ENCODE measurements around the gene PAIP2. TPM values are rescaled to one million over a fixed set of nuclear protein-coding genes. Genes with fewer than 3 reads are reported as not detected.

PAIP2 gene
- total and polyA plus RNA-seq, 2 experiments from 2014 or later: 65.3 to 77.5 TPM

GRCh38 chr5:139361835-139362429, 20.3 kb downstream of the PAIP2 start:
- Histone ChIP-seq H3K36me3 (replicated peaks; ENCODE audit: insufficient read depth, low read depth) (no peaks in the 10 kb centered on the region), H3K9me2 (replicated peaks; ENCODE audit: insufficient read depth) (no peaks in the 10 kb centered on the region), H3K9me3 (ENCODE audit: low read depth) (no peaks in the 10 kb centered on the region), H3K4me3 (no peak overlapping the region), H4K20me1 (ENCODE audit: insufficient read depth, poor library complexity, severe bottlenecking) (peaks cover 71% of the 10 kb centered on the region), H3K27ac (no peak overlapping the region), H3K27me3 (no peaks in the 10 kb centered on the region), H2AFZ (no peak overlapping the region), H3K79me2 (peaks cover 73% of the 10 kb centered on the region), H3K4me2 (no peak overlapping the region), H3K4me1 (ENCODE audit: insufficient read depth) (no peaks in the 10 kb centered on the region)
- TF ChIP-seq EZH2 (IDR thresholded peaks at IDR 0.05; ENCODE audit: borderline replicate concordance) (no peak), CTCF (IDR thresholded peaks at IDR 0.05; ENCODE audit: poor library complexity) (no peak), EZH2phosphoT487 (IDR thresholded peaks at IDR 0.05; ENCODE audit: low read depth, severe bottlenecking, unreplicated experiment) (no peak)
- DNase-seq (ENCODE audit: low spot score): no peak
- WGBS (ENCODE audit: low lambda C conversion rate, missing lambda C conversion rate): 80% methylated on average over 6 of the region's 6 CpGs

GRCh38 chr5:139363937-139364336, 22.3 kb downstream of the PAIP2 start:
- no peak for DNase-seq (ENCODE audit: low spot score)
- peaks cover 53% of the 10 kb centered on the region for H3K79me2 ChIP-seq
- WGBS (ENCODE audit: low lambda C conversion rate, missing lambda C conversion rate): 77% methylated on average over 2 of the region's 2 CpGs

GRCh38 chr5:139364466-139364865, 22.8 kb downstream of the PAIP2 start:
- Histone ChIP-seq H3K27ac (no peak overlapping the region), H2AFZ (no peak overlapping the region), H3K4me1 (ENCODE audit: insufficient read depth) (no peaks in the 10 kb centered on the region), H3K36me3 (replicated peaks; ENCODE audit: insufficient read depth, low read depth) (no peaks in the 10 kb centered on the region), H3K9me2 (replicated peaks; ENCODE audit: insufficient read depth) (no peaks in the 10 kb centered on the region), H3K4me3 (no peak overlapping the region), H3K9me3 (ENCODE audit: low read depth) (no peaks in the 10 kb centered on the region), H3K79me2 (peaks cover 47% of the 10 kb centered on the region), H3K27me3 (no peaks in the 10 kb centered on the region), H4K20me1 (ENCODE audit: insufficient read depth, poor library complexity, severe bottlenecking) (peaks cover 49% of the 10 kb centered on the region), H3K4me2 (no peak overlapping the region)
- TF ChIP-seq EZH2phosphoT487 (IDR thresholded peaks at IDR 0.05; ENCODE audit: low read depth, severe bottlenecking, unreplicated experiment): no peak
- TF ChIP-seq EZH2 (IDR thresholded peaks at IDR 0.05; ENCODE audit: borderline replicate concordance): no peak
- TF ChIP-seq CTCF (IDR thresholded peaks at IDR 0.05; ENCODE audit: poor library complexity): no peak
- 80% methylated on average over 2 of the region's 2 CpGs for WGBS (ENCODE audit: low lambda C conversion rate, missing lambda C conversion rate)
- no peak for DNase-seq (ENCODE audit: low spot score)

More at GRCh38 chr5:139363937-139364336, 22.3 kb downstream of the PAIP2 start:
- Histone ChIP-seq H3K9me2 (replicated peaks; ENCODE audit: insufficient read depth) (no peaks in the 10 kb centered on the region), H3K36me3 (replicated peaks; ENCODE audit: insufficient read depth, low read depth) (no peaks in the 10 kb centered on the region), H3K9me3 (ENCODE audit: low read depth) (no peaks in the 10 kb centered on the region), H3K4me2 (no peak overlapping the region), H3K4me1 (ENCODE audit: insufficient read depth) (no peaks in the 10 kb centered on the region), H3K4me3 (no peak overlapping the region), H3K27ac (no peak overlapping the region), H2AFZ (no peak overlapping the region), H3K27me3 (no peaks in the 10 kb centered on the region), H4K20me1 (ENCODE audit: insufficient read depth, poor library complexity, severe bottlenecking) (peaks cover 54% of the 10 kb centered on the region)
- no peak for TF ChIP-seq EZH2phosphoT487 (IDR thresholded peaks at IDR 0.05; ENCODE audit: low read depth, severe bottlenecking, unreplicated experiment)
- TF ChIP-seq EZH2 (IDR thresholded peaks at IDR 0.05; ENCODE audit: borderline replicate concordance): no peak
- no peak for TF ChIP-seq CTCF (IDR thresholded peaks at IDR 0.05; ENCODE audit: poor library complexity)
